GM23338 (cell line): ENCODE data around the gene BTN3A1. TPM values are rescaled to one million over a fixed set of nuclear protein-coding genes. Genes with fewer than 3 reads are reported as not detected.

Source experiments
- ATAC-seq: fragments of 200-7000 bp; cut with Tn5 transposase; 3 replicates; pipeline ENCODE4 v1.9.1; 2020
- DNase-seq: peaks from one replicate; pipeline ENCODE4 v3.0.0-alpha.2; 2015; ENCODE audit warnings: low spot score
- H2AFZ ChIP-seq: fragments of 200-600 bp; sonication (generic); 2 replicates; pipeline ENCODE4 v1.8.0; 2016; ENCODE audit warnings: antibody characterized with exemption, mild to moderate bottlenecking, moderate library complexity
- H3F3A ChIP-seq: fragments of 200-600 bp; sonication (generic); replicated peaks from 2 replicates; pipeline ENCODE4 v1.8.0; 2017; ENCODE audit warnings: antibody characterized with exemption, mixed run types, low read depth
- H3K27ac ChIP-seq: fragments of 200-600 bp; sonication (generic); 2 replicates; pipeline ENCODE4 v1.6.1; 2016; ENCODE audit warnings: low read depth
- H3K27me3 ChIP-seq: fragments of 200-600 bp; sonication (generic); 2 replicates; pipeline ENCODE4 v1.8.0; 2016; ENCODE audit warnings: mild to moderate bottlenecking, mixed run types, moderate library complexity; ENCODE audit not compliant: insufficient read depth
- H3K36me3 ChIP-seq: fragments of 200-600 bp; sonication (generic); 2 replicates; pipeline ENCODE4 v1.8.0; 2016; ENCODE audit warnings: mild to moderate bottlenecking; ENCODE audit not compliant: insufficient read depth
- H3K4me1 ChIP-seq: fragments of 200-600 bp; sonication (generic); 2 replicates; pipeline ENCODE4 v1.8.0; 2016; ENCODE audit warnings: mild to moderate bottlenecking, moderate library complexity; ENCODE audit not compliant: insufficient read depth
- H3K4me2 ChIP-seq: fragments of 200-600 bp; sonication (generic); 2 replicates; pipeline ENCODE4 v1.7.1; 2017; ENCODE audit warnings: mixed run types
- H3K4me3 ChIP-seq: fragments of 200-600 bp; sonication (generic); 2 replicates; pipeline ENCODE4 v1.6.1; 2016; ENCODE audit warnings: mixed run types
- H3K79me2 ChIP-seq: fragments of 200-600 bp; sonication (generic); replicated peaks from 2 replicates; pipeline ENCODE4 v1.8.0; 2017; ENCODE audit warnings: mild to moderate bottlenecking; ENCODE audit not compliant: insufficient read depth
- H3K9me2 ChIP-seq: fragments of 200-600 bp; sonication (generic); 2 replicates; pipeline ENCODE4 v1.8.0; 2017; ENCODE audit not compliant: insufficient read depth
- H4K20me1 ChIP-seq: fragments of 200-600 bp; sonication (generic); replicated peaks from 2 replicates; pipeline ENCODE4 v1.8.0; 2017; ENCODE audit warnings: mild to moderate bottlenecking; ENCODE audit not compliant: insufficient read depth
- H3K27ac Mint-ChIP-seq: 2 replicates; pipeline ENCODE4 v1.8.0; 2020; ENCODE audit warnings: inconsistent platforms, mild to moderate bottlenecking, moderate library complexity, mixed read lengths
- H3K27me3 Mint-ChIP-seq: 3 replicates; pipeline ENCODE4 v1.8.0; 2022; ENCODE audit warnings: low read depth, mild to moderate bottlenecking, moderate library complexity, mixed read lengths, inconsistent platforms; ENCODE audit not compliant: insufficient read depth, poor library complexity
- H3K36me3 Mint-ChIP-seq: 3 replicates; pipeline ENCODE4 v1.8.0; 2021; ENCODE audit warnings: low read depth, mild to moderate bottlenecking, inconsistent platforms, moderate library complexity, mixed read lengths
- H3K4me1 Mint-ChIP-seq: 3 replicates; pipeline ENCODE4 v1.8.0; 2020; ENCODE audit warnings: mild to moderate bottlenecking, inconsistent platforms, mixed read lengths
- H3K4me3 Mint-ChIP-seq: 3 replicates; pipeline ENCODE4 v1.8.0; 2021; ENCODE audit warnings: moderate library complexity, mild to moderate bottlenecking, inconsistent platforms, mixed read lengths
- H3K9me3 Mint-ChIP-seq: 3 replicates; pipeline ENCODE4 v1.8.0; 2020; ENCODE audit warnings: moderate library complexity, mild to moderate bottlenecking, inconsistent platforms, mixed read lengths
- CREB1 ChIP-seq: fragments of 250-450 bp; sonication (Bioruptor Pico); IDR thresholded peaks from 2 replicates; pipeline ENCODE4 v1.5.0; 2020; ENCODE audit warnings: low read depth, mild to moderate bottlenecking, moderate library complexity
- EZH2phosphoT487 ChIP-seq: fragments of 200-600 bp; sonication (generic); IDR thresholded peaks from one replicate; pipeline ENCODE4 v1.8.1; 2018; ENCODE audit warnings: antibody characterized with exemption; ENCODE audit not compliant: unreplicated experiment
- NANOG ChIP-seq: IDR thresholded peaks from 2 replicates; pipeline ENCODE4 v1.6.1; 2016; ENCODE audit warnings: antibody characterized with exemption, borderline replicate concordance
- STAT1 ChIP-seq: IDR thresholded peaks from one replicate; pipeline ENCODE4 v1.6.1; 2016; ENCODE audit warnings: antibody characterized with exemption; ENCODE audit not compliant: unreplicated experiment
- ZNF114 ChIP-seq: fragments of 250-450 bp; sonication (Bioruptor Pico); IDR thresholded peaks from 2 replicates; pipeline ENCODE4 v1.5.0; 2020; ENCODE audit warnings: mild to moderate bottlenecking, moderate library complexity
- polyA plus RNA-seq: library from polyadenylated mRNA; unstranded; fragments of >200 nt; fragmentation: Nextera tagmentation; extraction: Ambion mirVana; gene quantifications from 2 replicates; pipeline ENCODE4 v1.2.1, GENCODE V29; 2016
- total RNA-seq: library from RNA; depleted of rRNA; stranded (reverse); fragments of >200 nt; shearing (Covaris generic); gene quantifications from 2 replicates; pipeline ENCODE4 v1.2.3, GENCODE V29; 2014; rRNA removed
- TF ChIP-seq, protein P1 (sequence below): IDR thresholded peaks from 2 replicates; pipeline ENCODE4 v1.6.1; 2016; ENCODE audit warnings: antibody characterized with exemption

BTN3A1 gene
- total and polyA plus RNA-seq, 2 experiments from 2014 or later = 2.4 to 4.0 TPM

GRCh38 chr6:26464416-26465131 lies 62.5 kb downstream of the BTN3A1 start:
- peaks cover 2% of the 10 kb centered on the region; the same call in 1 of the 2 replicates for H3K79me2 ChIP-seq
- no peak for TF ChIP-seq STAT1
- TF ChIP-seq ZNF114 = no peak
- TF ChIP-seq CREB1 (CRISPR knock-in tag) = no peak
- TF ChIP-seq EZH2phosphoT487 = no peak
- no peak for TF ChIP-seq NANOG
- TF ChIP-seq, protein P1, sequence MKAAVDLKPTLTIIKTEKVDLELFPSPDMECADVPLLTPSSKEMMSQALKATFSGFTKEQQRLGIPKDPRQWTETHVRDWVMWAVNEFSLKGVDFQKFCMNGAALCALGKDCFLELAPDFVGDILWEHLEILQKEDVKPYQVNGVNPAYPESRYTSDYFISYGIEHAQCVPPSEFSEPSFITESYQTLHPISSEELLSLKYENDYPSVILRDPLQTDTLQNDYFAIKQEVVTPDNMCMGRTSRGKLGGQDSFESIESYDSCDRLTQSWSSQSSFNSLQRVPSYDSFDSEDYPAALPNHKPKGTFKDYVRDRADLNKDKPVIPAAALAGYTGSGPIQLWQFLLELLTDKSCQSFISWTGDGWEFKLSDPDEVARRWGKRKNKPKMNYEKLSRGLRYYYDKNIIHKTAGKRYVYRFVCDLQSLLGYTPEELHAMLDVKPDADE = no peak
- no peaks in the 10 kb centered on the region for H3F3A ChIP-seq
- no peak overlapping the region for H3K4me2 ChIP-seq
- no peak overlapping the region for H3K4me3 ChIP-seq
- peaks cover 20% of the 10 kb centered on the region for H3K36me3 ChIP-seq
- H3K4me3 Mint-ChIP-seq = no peak overlapping the region; the same call in 2 of the 3 replicates
- H3K27ac ChIP-seq = no peak overlapping the region
- H3K4me1 ChIP-seq = no peaks in the 10 kb centered on the region
- DNase-seq = no peak
- no peak for ATAC-seq
- no peak overlapping the region for H2AFZ ChIP-seq
- no peaks in the 10 kb centered on the region for H3K9me2 ChIP-seq
- no peaks in the 10 kb centered on the region for H3K27me3 ChIP-seq
- H4K20me1 ChIP-seq = 0 out of 2 replicates have a peak, but pooled peaks cover 4% of the 10 kb centered on the region
- H3K27me3 Mint-ChIP-seq = peaks cover 2% of the 10 kb centered on the region
- H3K27ac Mint-ChIP-seq = no peak overlapping the region
- no peaks in the 10 kb centered on the region for H3K9me3 Mint-ChIP-seq
- no peaks in the 10 kb centered on the region; the same call in 2 of the 3 replicates for H3K4me1 Mint-ChIP-seq
- peaks cover 85% of the 10 kb centered on the region for H3K36me3 Mint-ChIP-seq

Other genes with a start within 250 kb of the BTN3A1 start
- 2.8 and 10.4 TPM in 2 replicates for gene BTN3A2, start 37.1 kb upstream of the BTN3A1 start, total RNA-seq
- 3.4 and 4.3 TPM in 2 replicates for gene BTN3A2, start 37.1 kb upstream of the BTN3A1 start, polyA plus RNA-seq
- 7.2 and 16.7 TPM in 2 replicates for gene BTN2A2, start 19.2 kb upstream of the BTN3A1 start, total RNA-seq
- gene BTN2A2, start 19.2 kb upstream of the BTN3A1 start, polyA plus RNA-seq = 5.9 and 7.3 TPM in 2 replicates
- 1.5 and 5.6 TPM in 2 replicates for gene BTN3A3, start 38.2 kb downstream of the BTN3A1 start, total RNA-seq
- 1.2 and 1.3 TPM in 2 replicates for gene BTN3A3, start 38.2 kb downstream of the BTN3A1 start, polyA plus RNA-seq
- gene BTN2A1, start 55.7 kb downstream of the BTN3A1 start, total RNA-seq = 6.5 and 7.0 TPM in 2 replicates
- 6.3 and 7.0 TPM in 2 replicates for gene BTN2A1, start 55.7 kb downstream of the BTN3A1 start, polyA plus RNA-seq
- 0.38 and 0.50 TPM in 2 replicates for gene BTN1A1, start 98.0 kb downstream of the BTN3A1 start, total RNA-seq
- gene BTN1A1, start 98.0 kb downstream of the BTN3A1 start, polyA plus RNA-seq = 0.09 and 0.13 TPM in 2 replicates
- 76.5 and 91.4 TPM in 2 replicates for gene HMGN4, start 136.1 kb downstream of the BTN3A1 start, total RNA-seq
- 26.2 and 35.3 TPM in 2 replicates for gene HMGN4, start 136.1 kb downstream of the BTN3A1 start, polyA plus RNA-seq
- 25.7 and 28.9 TPM in 2 replicates for gene ABT1, start 194.7 kb downstream of the BTN3A1 start, total RNA-seq
- gene ABT1, start 194.7 kb downstream of the BTN3A1 start, polyA plus RNA-seq = 28.5 and 29.1 TPM in 2 replicates